ENCODE measurements around the gene LYPD8.

Gene LYPD8

GRCh38 chr1:248696261-248696660 lies 59.3 kb downstream of the LYPD8 start:
- DNase-seq, result no peak

DNA sequence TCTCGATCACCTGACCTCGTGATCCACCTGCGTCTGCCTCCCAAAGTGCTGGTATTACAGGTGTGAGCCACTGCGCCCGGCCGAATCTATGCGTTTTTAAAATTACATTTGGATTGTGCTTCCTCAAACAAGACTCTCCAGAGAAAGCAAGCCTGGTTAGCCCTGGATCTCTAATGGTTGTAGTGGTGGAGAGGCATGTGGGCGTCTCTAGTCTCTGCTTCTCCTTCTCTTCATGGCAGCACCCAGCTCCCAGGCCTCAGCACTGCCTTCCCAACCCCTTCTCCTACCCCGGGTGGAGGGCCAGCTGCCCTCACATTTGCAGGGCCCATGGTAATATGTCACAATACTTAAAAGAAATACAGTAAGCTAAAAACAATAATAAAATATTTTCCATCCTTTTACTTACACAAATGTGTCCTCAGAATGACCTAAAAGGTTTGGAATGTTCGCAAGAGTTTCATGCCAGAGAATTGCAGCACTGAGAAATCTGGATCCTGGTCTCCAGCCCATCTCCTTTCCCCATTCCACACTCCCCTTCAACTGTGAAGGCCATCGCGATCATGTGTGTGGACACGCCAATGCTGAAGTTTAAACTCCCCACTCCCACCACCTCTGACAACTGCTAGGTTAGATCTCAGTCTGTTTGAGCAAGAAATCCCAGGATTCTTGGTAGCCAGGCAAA lies 60.0 kb downstream of the LYPD8 start:
- DNase-seq, result no peak

- DNase-seq, result no peak
Observed at GRCh38 chr1:248691567-248692155, 63.9 kb downstream of the LYPD8 start.
